HepG2 (cell line): ENCODE measurements around the gene C14orf119. TPM values are rescaled to one million over a fixed set of nuclear protein-coding genes. Genes with fewer than 3 reads are reported as not detected.
A peak's percentile ranks its signal among the peaks of the same experiment; 100 is the strongest.

Source experiments
- HNRNPK ChIP-seq: fragments of 200-400 bp; formaldehyde crosslinking; IDR thresholded peaks from 2 replicates; pipeline ENCODE4 v1.6.1; 2018; ENCODE audit warnings: low read length, low read depth, moderate library complexity, mild to moderate bottlenecking; ENCODE audit not compliant: poor library complexity, severe bottlenecking
- MIER3 ChIP-seq: IDR thresholded peaks from 2 replicates; pipeline ENCODE4 v1.6.1; 2016; ENCODE audit warnings: missing compliant biosample characterization, borderline replicate concordance
- SMAD9 ChIP-seq: sonication (generic); formaldehyde crosslinking; IDR thresholded peaks from 2 replicates; pipeline ENCODE4 v1.5.1; 2020; ENCODE audit warnings: mild to moderate bottlenecking, missing genetic modification reagents
- TEAD3 ChIP-seq: optimal IDR thresholded peaks from 2 replicates; pipeline ENCODE3; 2016; ENCODE audit warnings: borderline replicate concordance
- TSC22D2 ChIP-seq: sonication (generic); formaldehyde crosslinking; IDR thresholded peaks from 2 replicates; pipeline ENCODE4 v1.5.1; 2020; ENCODE audit warnings: missing genetic modification reagents, mild to moderate bottlenecking, borderline replicate concordance
- ZFY ChIP-seq: sonication (generic); formaldehyde crosslinking; IDR thresholded peaks from 2 replicates; pipeline ENCODE4 v1.4.0; 2020; ENCODE audit warnings: missing genetic modification reagents
- ZNF3 ChIP-seq: IDR thresholded peaks from 2 replicates; pipeline ENCODE4 v1.7.0; 2017; ENCODE audit warnings: inconsistent platforms
- ZNF547 ChIP-seq: sonication (generic); formaldehyde crosslinking; IDR thresholded peaks from 2 replicates; pipeline ENCODE4 v1.5.1; 2020; ENCODE audit warnings: mild to moderate bottlenecking, missing genetic modification reagents
- polyA plus RNA-seq, 8 experiments: library from polyadenylated mRNA; depleted of rRNA in 3 of 8; stranded (reverse) in 7 of 8; unstranded in 1 of 8; fragments of >200 nt; fragmentation: Illumina TruSeq in 4 of 8; extraction: Trizol in 4 of 8; gene quantifications; 2 replicates each; pipeline versions ENCODE4 v1.2.1 to v1.2.3, GENCODE V29; 2011 to 2016; ENCODE audit warnings: low read depth in 4 of 8, missing spikeins in 1 of 8, mixed read lengths in 1 of 8; ENCODE audit not compliant: insufficient read depth in 1 of 8
- total RNA-seq, 5 experiments: library from RNA; depleted of rRNA; stranded (reverse); fragments of >200 nt; fragmentation: Illumina TruSeq; extraction: Trizol; gene quantifications; 2 replicates each; pipeline ENCODE4 v1.2.3, GENCODE V29; 2016; ENCODE audit warnings: low read depth in 1 of 5
- TF ChIP-seq, protein P1 (sequence below): sonication (generic); formaldehyde crosslinking; IDR thresholded peaks from 2 replicates; pipeline ENCODE4 v1.4.0; 2020; ENCODE audit warnings: mild to moderate bottlenecking, low read depth, missing genetic modification reagents
- TF ChIP-seq, protein P2 (sequence below): sonication (generic); formaldehyde crosslinking; IDR thresholded peaks from 2 replicates; pipeline ENCODE4 v1.9.0; 2021; ENCODE audit warnings: missing genetic modification reagents, borderline replicate concordance
- TF ChIP-seq, protein P3 (sequence below): sonication (generic); formaldehyde crosslinking; IDR thresholded peaks from 2 replicates; pipeline ENCODE4 v1.4.0; 2020; ENCODE audit warnings: mild to moderate bottlenecking, missing genetic modification reagents

Gene C14orf119
- total and polyA plus RNA-seq, 2 of the 13 experiments (the other 11 are each of a cell fraction or from before 2014, with no cell fraction given): 117 to 206 TPM

DNA sequence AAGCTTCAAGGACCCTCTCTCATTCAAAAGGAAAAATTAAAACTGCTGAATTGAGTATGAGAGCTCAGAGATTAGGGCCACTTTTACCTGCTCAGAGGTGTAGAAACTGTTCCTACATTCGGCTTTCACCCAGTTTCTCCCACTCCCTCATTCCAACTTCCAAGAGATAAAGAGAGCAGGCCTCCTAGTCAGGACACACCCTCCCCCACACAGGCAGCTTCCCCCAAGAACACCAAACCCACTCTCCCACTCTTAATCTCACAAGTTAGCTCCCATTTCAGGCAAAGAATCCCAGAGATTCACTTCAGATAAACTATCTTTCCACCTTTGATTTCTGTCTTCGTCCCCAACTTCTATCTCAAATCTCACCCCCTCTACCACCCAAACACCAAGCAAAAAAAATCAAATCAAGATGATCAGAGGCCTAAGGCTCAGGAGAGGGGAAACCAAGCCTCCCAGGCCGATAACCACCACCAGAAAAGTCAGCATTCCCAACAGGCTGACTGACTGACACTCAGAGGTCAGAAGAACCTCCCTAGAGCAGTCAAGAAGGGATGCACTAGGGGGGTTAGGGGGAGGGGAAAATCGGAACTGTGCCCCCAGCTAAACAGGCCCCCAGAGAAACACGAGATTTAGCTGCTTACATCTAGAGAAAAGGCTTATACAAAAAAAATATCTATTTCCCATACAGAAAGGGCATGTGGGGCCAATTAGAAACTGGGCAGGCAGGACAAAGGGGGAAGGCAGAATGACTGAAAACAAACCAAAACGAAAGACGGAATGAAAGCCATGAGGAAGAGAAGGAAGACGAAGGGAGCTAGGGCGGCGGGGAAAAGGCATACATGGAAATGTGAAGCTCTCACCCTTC is 24.8 kb upstream of the C14orf119 start (continued):
- TF ChIP-seq SMAD9 (CRISPR knock-in tag): 0 out of 2 replicates have a peak, but pooled peaks have one; percentile 8
- TF ChIP-seq, protein P1, sequence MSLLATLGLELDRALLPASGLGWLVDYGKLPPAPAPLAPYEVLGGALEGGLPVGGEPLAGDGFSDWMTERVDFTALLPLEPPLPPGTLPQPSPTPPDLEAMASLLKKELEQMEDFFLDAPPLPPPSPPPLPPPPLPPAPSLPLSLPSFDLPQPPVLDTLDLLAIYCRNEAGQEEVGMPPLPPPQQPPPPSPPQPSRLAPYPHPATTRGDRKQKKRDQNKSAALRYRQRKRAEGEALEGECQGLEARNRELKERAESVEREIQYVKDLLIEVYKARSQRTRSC (CRISPR knock-in tag): no peak
- TF ChIP-seq, protein P2, sequence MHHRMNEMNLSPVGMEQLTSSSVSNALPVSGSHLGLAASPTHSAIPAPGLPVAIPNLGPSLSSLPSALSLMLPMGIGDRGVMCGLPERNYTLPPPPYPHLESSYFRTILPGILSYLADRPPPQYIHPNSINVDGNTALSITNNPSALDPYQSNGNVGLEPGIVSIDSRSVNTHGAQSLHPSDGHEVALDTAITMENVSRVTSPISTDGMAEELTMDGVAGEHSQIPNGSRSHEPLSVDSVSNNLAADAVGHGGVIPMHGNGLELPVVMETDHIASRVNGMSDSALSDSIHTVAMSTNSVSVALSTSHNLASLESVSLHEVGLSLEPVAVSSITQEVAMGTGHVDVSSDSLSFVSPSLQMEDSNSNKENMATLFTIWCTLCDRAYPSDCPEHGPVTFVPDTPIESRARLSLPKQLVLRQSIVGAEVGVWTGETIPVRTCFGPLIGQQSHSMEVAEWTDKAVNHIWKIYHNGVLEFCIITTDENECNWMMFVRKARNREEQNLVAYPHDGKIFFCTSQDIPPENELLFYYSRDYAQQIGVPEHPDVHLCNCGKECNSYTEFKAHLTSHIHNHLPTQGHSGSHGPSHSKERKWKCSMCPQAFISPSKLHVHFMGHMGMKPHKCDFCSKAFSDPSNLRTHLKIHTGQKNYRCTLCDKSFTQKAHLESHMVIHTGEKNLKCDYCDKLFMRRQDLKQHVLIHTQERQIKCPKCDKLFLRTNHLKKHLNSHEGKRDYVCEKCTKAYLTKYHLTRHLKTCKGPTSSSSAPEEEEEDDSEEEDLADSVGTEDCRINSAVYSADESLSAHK (CRISPR knock-in tag): 0 out of 2 replicates have a peak, but pooled peaks have one; percentile 16
- peak; percentile 40 for TF ChIP-seq TEAD3 (CRISPR knock-in tag)
- no peak; the same call in 1 of the 2 replicates for TF ChIP-seq TSC22D2
- TF ChIP-seq HNRNPK: peak; percentile 46
- TF ChIP-seq ZNF3 (CRISPR knock-in tag): 0 out of 2 replicates have a peak, but pooled peaks have one; percentile 51
- no peak for TF ChIP-seq MIER3
- TF ChIP-seq, protein P3, sequence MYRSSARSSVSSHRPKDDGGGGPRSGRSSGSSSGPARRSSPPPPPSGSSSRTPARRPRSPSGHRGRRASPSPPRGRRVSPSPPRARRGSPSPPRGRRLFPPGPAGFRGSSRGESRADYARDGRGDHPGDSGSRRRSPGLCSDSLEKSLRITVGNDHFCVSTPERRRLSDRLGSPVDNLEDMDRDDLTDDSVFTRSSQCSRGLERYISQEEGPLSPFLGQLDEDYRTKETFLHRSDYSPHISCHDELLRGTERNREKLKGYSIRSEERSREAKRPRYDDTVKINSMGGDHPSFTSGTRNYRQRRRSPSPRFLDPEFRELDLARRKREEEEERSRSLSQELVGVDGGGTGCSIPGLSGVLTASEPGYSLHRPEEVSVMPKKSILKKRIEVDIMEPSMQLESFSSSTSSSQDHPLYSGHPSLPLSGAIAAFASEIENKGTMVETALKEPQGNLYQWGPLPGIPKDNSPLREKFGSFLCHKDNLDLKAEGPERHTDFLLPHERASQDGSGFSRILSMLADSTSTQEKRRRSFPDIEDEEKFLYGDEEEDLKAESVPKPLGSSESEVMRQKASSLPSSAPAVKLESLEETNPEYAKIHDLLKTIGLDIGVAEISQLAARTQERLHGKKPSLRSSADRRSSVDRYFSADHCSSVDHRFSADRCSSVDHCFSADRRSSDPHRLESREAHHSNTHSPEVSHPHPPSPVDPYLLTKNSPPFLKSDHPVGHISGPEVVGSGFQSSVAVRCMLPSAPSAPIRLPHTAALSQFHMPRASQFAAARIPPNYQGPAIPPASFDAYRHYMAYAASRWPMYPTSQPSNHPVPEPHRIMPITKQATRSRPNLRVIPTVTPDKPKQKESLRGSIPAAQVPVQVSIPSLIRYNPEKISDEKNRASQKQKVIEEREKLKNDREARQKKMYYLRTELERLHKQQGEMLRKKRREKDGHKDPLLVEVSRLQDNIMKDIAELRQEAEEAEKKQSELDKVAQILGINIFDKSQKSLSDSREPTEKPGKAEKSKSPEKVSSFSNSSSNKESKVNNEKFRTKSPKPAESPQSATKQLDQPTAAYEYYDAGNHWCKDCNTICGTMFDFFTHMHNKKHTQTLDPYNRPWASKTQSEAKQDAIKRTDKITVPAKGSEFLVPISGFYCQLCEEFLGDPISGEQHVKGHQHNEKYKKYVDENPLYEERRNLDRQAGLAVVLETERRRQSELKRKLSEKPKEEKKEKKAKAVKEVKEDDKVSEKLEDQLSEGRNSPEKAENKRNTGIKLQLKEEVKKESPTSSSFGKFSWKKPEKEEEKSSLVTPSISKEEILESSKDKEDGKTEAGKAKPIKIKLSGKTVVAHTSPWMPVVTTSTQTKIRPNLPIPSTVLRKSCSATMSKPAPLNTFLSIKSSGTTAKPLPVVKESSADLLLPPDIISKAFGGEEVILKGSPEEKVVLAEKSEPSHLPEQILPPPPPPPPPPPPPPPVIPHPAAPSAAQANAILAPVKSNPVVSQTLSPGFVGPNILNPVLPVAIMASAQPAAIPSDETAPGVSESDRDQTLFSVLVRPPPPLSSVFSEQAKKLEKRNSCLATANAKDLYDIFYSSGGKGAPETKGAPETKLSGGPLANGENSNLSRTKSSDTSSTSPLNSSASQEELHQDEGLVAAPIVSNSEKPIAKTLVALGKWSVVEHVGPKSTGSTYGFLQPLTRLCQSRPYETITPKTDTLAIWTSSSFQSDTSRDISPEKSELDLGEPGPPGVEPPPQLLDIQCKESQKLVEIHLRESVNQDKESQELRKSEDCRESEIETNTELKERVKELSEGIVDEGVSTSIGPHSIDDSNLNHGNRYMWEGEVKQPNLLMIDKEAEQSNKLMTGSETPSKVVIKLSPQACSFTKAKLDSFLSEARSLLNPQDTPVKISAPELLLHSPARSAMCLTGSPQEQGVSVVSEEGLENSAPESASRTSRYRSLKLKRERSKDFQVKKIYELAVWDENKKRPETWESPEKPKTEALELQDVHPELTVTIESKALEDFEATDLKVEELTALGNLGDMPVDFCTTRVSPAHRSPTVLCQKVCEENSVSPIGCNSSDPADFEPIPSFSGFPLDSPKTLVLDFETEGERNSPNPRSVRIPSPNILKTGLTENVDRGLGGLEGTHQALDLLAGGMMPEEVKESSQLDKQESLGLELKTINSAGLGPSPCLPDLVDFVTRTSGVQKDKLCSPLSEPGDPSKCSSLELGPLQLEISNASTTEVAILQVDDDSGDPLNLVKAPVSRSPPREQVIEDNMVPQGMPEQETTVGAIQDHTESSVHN (CRISPR knock-in tag): peak; percentile 79; the same call in 1 of the 2 replicates
- TF ChIP-seq ZFY (CRISPR knock-in tag): 0 out of 2 replicates have a peak, but pooled peaks have one; percentile 28
- 0 out of 2 replicates have a peak, but pooled peaks have one; percentile 6 for TF ChIP-seq ZNF547 (CRISPR knock-in tag)
